Measurements from ENCODE around the gene S100A7A.

S100A7A gene

GRCh38 chr1:153431427-153431826 lies 15.1 kb downstream of the S100A7A start:
- H3K4me3 ChIP-seq (replicated peaks; ENCODE audit: insufficient read depth, low read length): no peak overlapping the region
- no peak for DNase-seq (ENCODE audit: low read depth in 1 of 2, low spot score in 1 of 2)
- no peak overlapping the region for H3K27ac ChIP-seq (replicated peaks)
- no peaks in the 10 kb centered on the region for H3K27me3 ChIP-seq (ENCODE audit: insufficient read depth, poor library complexity, severe bottlenecking)
- TF ChIP-seq GABPA (IDR thresholded peaks at IDR 0.05; ENCODE audit: low read depth) (no peak), POLR2AphosphoS5 (IDR thresholded peaks at IDR 0.05; ENCODE audit: low read depth) (no peak), SPI1 (IDR thresholded peaks at IDR 0.05; ENCODE audit: borderline replicate concordance, low read depth) (no peak)
- TF ChIP-seq, protein P1, sequence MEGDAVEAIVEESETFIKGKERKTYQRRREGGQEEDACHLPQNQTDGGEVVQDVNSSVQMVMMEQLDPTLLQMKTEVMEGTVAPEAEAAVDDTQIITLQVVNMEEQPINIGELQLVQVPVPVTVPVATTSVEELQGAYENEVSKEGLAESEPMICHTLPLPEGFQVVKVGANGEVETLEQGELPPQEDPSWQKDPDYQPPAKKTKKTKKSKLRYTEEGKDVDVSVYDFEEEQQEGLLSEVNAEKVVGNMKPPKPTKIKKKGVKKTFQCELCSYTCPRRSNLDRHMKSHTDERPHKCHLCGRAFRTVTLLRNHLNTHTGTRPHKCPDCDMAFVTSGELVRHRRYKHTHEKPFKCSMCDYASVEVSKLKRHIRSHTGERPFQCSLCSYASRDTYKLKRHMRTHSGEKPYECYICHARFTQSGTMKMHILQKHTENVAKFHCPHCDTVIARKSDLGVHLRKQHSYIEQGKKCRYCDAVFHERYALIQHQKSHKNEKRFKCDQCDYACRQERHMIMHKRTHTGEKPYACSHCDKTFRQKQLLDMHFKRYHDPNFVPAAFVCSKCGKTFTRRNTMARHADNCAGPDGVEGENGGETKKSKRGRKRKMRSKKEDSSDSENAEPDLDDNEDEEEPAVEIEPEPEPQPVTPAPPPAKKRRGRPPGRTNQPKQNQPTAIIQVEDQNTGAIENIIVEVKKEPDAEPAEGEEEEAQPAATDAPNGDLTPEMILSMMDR (IDR thresholded peaks at IDR 0.05; ENCODE audit: insufficient read depth, low read length): no peak
- TF ChIP-seq, protein P2, sequence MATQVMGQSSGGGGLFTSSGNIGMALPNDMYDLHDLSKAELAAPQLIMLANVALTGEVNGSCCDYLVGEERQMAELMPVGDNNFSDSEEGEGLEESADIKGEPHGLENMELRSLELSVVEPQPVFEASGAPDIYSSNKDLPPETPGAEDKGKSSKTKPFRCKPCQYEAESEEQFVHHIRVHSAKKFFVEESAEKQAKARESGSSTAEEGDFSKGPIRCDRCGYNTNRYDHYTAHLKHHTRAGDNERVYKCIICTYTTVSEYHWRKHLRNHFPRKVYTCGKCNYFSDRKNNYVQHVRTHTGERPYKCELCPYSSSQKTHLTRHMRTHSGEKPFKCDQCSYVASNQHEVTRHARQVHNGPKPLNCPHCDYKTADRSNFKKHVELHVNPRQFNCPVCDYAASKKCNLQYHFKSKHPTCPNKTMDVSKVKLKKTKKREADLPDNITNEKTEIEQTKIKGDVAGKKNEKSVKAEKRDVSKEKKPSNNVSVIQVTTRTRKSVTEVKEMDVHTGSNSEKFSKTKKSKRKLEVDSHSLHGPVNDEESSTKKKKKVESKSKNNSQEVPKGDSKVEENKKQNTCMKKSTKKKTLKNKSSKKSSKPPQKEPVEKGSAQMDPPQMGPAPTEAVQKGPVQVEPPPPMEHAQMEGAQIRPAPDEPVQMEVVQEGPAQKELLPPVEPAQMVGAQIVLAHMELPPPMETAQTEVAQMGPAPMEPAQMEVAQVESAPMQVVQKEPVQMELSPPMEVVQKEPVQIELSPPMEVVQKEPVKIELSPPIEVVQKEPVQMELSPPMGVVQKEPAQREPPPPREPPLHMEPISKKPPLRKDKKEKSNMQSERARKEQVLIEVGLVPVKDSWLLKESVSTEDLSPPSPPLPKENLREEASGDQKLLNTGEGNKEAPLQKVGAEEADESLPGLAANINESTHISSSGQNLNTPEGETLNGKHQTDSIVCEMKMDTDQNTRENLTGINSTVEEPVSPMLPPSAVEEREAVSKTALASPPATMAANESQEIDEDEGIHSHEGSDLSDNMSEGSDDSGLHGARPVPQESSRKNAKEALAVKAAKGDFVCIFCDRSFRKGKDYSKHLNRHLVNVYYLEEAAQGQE (IDR thresholded peaks at IDR 0.05; ENCODE audit: insufficient replicate concordance, low read depth): no peak

- H3K4me3 ChIP-seq (replicated peaks; ENCODE audit: insufficient read depth, low read length): no peak overlapping the region
- no peaks in the 10 kb centered on the region for H3K27me3 ChIP-seq (ENCODE audit: insufficient read depth, poor library complexity, severe bottlenecking)
- DNase-seq (ENCODE audit: low read depth in 1 of 2, low spot score in 1 of 2): peak in 1 of 2 experiments; percentile 1
- TF ChIP-seq, protein P2 (IDR thresholded peaks at IDR 0.05; ENCODE audit: insufficient replicate concordance, low read depth): no peak
- TF ChIP-seq SPI1 (IDR thresholded peaks at IDR 0.05; ENCODE audit: borderline replicate concordance, low read depth) (no peak), GABPA (IDR thresholded peaks at IDR 0.05; ENCODE audit: low read depth) (no peak), POLR2AphosphoS5 (IDR thresholded peaks at IDR 0.05; ENCODE audit: low read depth) (no peak)
- TF ChIP-seq, protein P1 (IDR thresholded peaks at IDR 0.05; ENCODE audit: insufficient read depth, low read length): no peak
- H3K27ac ChIP-seq (replicated peaks): no peak overlapping the region
Measured at GRCh38 chr1:153431928-153432327, 15.6 kb downstream of the S100A7A start.

DNA sequence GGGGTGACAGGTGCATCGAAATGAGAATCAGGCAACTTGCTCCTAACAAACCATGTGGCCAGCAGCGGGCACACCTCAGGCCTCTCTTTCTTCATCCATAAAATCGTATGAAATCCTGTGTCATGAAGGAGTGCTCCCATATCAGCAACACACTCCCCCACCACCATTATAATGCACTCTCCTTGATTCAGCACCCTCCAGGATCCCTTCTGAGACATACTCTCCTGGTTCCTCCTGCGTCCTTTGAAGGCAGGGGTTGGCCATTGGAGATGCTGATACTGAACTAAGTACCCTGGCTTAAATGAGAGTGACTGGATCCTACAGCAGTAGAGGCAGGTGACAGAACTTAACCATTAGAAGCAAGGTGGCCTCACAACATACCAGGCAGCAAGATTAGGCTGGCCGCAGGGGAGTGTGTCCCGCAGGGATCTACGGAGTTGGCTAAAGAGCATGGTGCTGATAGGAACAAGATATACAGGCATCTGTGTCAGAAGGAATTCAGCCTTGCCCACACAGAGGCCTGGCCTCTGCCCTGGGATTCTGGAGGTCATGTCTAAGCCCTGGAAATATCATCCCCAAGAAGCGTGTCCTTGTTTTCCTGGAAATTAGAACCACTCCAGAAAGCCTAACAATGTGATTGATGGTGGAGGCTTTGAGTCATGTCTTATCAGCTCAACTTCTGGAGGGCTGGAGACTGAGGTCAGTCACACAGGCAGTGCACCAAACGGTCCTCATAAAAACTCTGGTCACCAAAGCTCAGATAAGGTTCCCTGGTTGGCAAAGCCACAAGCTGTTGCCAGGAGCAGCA lies 16.8 kb downstream of the S100A7A start:
- TF ChIP-seq, protein P2 (IDR thresholded peaks at IDR 0.05; ENCODE audit: insufficient replicate concordance, low read depth): no peak
- TF ChIP-seq POLR2AphosphoS5 (IDR thresholded peaks at IDR 0.05; ENCODE audit: low read depth) (no peak), SPI1 (IDR thresholded peaks at IDR 0.05; ENCODE audit: borderline replicate concordance, low read depth) (no peak), GABPA (IDR thresholded peaks at IDR 0.05; ENCODE audit: low read depth) (no peak)
- TF ChIP-seq, protein P1 (IDR thresholded peaks at IDR 0.05; ENCODE audit: insufficient read depth, low read length): no peak
- H3K4me3 ChIP-seq (replicated peaks; ENCODE audit: insufficient read depth, low read length): no peak overlapping the region
- no peak overlapping the region for H3K27ac ChIP-seq (replicated peaks)
- no peak for DNase-seq (ENCODE audit: low read depth in 1 of 2, low spot score in 1 of 2)
- no peaks in the 10 kb centered on the region for H3K27me3 ChIP-seq (ENCODE audit: insufficient read depth, poor library complexity, severe bottlenecking)
